ES-I3 (cell line): Measurements from ENCODE around the gene HNRNPA3.

ENCODE experiments used
- H3K36me3 ChIP-seq: 2 replicates; pipeline ENCODE4 v1.6.1; 2013; ENCODE audit warnings: mild to moderate bottlenecking, low read length, control low read depth, moderate library complexity; ENCODE audit not compliant: insufficient read depth
- H3K4me1 ChIP-seq: 2 replicates; pipeline ENCODE4 v1.6.1; 2013; ENCODE audit warnings: mild to moderate bottlenecking, control low read depth, low read length; ENCODE audit not compliant: insufficient read depth
- H3K9ac ChIP-seq: 2 replicates; pipeline ENCODE4 v1.6.1; 2013; ENCODE audit warnings: low read depth, mild to moderate bottlenecking, low read length, moderate library complexity
- H3K9me3 ChIP-seq: 2 replicates; pipeline ENCODE4 v1.6.1; 2013; ENCODE audit warnings: mild to moderate bottlenecking, low read length, moderate library complexity; ENCODE audit not compliant: control insufficient read depth, insufficient read depth

HNRNPA3 gene

DNA sequence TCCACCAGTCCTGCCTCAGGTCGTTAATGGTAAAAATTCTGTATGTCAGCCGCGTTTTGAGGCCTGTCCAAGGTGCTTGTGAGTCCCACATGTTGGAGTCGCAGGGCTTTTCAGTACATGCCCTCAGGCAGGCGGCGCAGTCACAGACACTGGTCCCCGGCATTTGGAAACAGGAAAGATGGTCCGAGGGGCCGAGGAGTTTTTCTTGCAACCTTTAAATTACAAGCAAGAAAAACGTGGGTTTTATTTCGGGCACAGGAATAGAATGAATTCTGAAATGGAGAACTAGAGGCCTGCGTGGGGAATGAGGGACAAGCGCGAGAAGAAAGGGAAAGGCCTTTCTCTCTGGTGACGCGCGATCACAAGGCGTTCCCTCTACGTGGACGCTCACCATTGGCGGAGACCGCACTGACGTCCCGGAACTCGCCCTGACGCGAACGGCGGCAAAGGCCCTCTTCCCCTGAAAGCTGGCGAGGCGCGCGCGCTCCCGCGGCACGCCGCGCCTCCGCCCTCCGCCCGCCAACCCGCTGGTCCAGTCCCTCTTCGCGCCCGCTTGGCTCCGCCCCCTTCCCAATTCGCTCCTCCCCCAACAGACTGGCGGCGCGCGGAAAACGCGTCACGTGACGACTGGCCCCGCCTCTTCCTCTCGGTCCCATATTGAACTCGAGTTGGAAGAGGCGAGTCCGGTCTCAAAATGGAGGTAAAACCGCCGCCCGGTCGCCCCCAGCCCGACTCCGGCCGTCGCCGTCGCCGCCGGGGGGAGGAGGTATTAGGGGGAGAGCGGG lies at the start of gene HNRNPA3:
TSS of gene HNRNPA3 (plus strand) at position 689 of the 785 bp plus-strand sequence. CDS start at position 695, 6 bp downstream.
- H3K9ac ChIP-seq: peak within 1 kb of the TSS; percentile 83
- peaks cover 7% of the 10 kb centered on the region; the same call in 1 of the 2 replicates for H3K4me1 ChIP-seq
- peaks cover 19% of the 10 kb centered on the region for H3K36me3 ChIP-seq
- no peaks in the 10 kb centered on the region for H3K9me3 ChIP-seq

DNA sequence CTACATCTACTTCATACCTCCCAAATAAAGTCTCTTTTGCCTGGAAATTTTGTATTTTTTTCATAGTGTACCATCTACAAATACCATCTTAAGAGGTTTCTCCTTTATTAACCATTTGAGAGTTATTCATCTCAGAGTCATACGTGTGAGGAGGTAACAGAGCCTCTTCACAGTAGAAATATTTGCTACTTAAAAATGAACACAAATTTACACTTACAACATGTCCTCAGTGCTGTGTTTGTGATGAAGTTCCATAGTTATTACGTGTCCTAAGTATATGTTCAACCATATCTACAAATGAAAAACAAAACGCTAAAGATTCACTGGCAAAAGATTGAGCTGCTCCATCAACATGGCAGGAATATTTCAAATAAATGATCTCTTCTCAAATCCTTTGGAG lies 48.5 kb upstream of the HNRNPA3 start:
- Histone ChIP-seq H3K36me3 (no peaks in the 10 kb centered on the region), H3K9me3 (no peaks in the 10 kb centered on the region), H3K4me1 (peaks cover 36% of the 10 kb centered on the region), H3K9ac (peak overlapping the region; percentile 49; the same call in 1 of the 2 replicates)

DNA sequence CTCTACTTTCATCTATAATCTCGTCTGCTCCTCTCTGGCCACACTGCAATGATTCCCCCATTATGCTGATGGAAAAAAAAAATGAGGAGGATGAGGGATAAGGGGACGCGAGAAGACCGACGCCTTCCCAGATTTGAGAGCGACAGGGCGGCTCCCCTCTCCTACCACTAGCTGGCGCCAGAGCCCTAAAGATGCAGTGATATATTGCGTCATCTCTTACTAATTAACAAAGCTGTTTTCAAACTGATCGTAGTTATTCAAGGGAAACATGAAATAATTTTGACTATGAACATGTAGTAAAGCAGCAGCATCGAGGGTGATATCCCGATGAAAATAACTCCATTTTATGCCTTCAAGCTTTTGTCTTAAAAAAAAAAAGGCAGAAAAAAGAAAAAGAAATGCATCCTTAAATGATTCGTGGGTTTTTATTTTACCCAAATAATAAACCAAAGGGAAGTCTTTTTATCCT lies 48.0 kb upstream of the HNRNPA3 start:
- Histone ChIP-seq H3K9ac (peak overlapping the region; percentile 49), H3K9me3 (no peaks in the 10 kb centered on the region), H3K4me1 (peaks cover 40% of the 10 kb centered on the region), H3K36me3 (no peaks in the 10 kb centered on the region)

DNA sequence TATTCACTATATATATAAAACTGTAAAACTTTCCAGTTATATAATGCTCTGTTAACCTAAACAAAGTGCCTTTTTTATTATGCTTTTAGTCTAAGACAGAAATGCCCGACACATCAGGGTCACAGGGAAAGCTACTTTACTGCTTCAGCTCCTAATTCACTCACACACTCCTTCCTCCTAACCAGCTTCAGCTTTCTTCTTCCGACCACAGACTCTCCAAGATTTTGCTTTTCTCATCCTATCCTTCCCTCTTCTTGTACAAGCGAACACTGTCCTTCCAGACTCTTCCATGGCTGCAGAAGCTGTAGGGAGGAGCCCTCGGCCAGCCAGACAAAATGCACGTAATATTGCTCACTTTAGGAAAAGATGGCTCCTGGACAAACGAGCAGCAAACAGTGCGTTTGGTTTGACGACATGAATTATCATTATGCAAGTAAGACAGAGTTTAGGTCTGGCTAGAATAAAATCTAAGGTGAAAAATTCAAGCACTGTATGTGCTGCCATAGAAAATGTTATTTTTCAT lies 47.5 kb upstream of the HNRNPA3 start:
- Histone ChIP-seq H3K4me1 (peaks cover 44% of the 10 kb centered on the region), H3K36me3 (no peaks in the 10 kb centered on the region), H3K9ac (peak overlapping the region; percentile 49), H3K9me3 (no peaks in the 10 kb centered on the region)

DNA sequence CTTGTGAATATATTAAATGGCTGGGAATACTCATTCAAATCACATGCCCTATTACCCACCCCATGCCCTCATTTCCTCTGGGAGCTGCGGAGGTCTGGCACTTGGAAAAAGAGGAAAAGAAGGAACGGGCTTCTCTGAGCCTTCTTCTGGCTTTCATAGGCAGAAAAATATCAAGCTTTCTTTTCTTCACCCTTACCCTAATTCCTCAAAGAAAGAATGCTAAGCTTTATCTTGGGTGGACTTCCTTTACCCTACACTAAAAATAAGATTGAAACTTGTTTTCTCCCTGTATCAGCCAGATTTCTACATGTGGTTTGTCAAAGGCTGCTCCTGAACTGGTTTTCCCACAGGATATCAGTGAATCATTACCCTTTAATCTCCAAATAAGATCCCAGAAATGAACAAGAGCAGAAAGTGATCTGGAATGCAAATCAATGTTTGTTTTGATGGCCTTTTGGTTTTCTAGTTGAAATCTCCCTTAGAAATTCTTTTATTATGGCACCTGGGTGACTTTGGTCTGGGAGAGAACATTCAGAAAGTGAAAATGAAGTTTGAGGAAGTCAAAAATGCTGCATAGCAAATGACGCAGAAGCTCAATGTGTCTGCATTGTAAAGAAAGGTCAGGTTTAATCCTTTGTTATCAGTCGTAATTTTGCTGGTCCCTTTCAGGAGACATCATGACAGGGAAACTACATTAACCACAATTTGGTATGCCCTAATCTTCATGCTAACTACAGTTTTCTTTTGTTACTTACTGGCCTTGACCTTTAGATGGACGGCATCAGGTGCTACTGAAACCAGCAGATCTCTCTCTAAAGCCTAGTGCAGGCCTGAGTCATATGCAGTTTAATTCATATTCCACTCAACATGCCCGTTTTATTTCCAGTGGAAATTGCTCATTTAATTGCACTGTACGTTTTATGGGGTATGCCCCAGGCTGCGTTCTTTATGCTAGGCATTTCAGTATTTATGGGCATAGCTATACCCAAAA lies 46.6 kb upstream of the HNRNPA3 start:
- Histone ChIP-seq H3K4me1 (peaks cover 53% of the 10 kb centered on the region), H3K36me3 (no peaks in the 10 kb centered on the region), H3K9me3 (no peaks in the 10 kb centered on the region), H3K9ac (no peak overlapping the region)

DNA sequence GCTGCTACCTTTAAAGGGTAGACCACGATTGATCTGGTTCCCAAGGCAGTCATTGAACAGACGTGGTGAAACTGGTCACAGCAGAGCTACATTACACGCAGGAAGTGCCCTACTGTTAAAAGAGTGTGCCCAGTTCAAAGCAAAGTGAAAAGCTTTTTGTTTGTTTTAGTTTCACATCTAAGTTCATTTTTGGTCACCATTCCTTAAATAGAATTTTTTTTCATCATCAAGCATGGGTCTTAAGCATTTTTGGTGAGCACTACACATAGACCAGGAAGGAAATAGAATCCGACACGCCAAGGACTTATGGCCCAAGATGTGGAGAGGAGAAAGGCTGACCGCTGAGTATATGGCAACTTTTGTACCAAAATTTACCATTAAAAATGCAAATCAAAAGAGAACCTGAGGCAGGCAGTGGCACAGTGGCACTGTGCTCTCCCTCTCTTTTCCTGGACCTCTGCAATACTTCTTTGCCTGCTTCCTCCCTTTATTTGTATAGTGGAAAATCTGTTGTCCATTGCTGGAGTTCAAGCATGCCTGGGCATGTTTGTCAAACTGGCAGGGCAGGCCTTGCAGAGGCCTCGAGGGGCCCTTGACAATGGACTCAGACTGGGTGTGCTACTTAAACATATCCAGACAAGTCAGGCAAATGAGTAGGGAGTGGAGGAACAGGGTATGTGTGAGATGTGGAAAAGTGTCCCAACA lies 42.6 kb upstream of the HNRNPA3 start:
- no peak overlapping the region for H3K9ac ChIP-seq
- H3K9me3 ChIP-seq: no peaks in the 10 kb centered on the region
- no peaks in the 10 kb centered on the region for H3K36me3 ChIP-seq
- peaks cover 69% of the 10 kb centered on the region for H3K4me1 ChIP-seq

DNA sequence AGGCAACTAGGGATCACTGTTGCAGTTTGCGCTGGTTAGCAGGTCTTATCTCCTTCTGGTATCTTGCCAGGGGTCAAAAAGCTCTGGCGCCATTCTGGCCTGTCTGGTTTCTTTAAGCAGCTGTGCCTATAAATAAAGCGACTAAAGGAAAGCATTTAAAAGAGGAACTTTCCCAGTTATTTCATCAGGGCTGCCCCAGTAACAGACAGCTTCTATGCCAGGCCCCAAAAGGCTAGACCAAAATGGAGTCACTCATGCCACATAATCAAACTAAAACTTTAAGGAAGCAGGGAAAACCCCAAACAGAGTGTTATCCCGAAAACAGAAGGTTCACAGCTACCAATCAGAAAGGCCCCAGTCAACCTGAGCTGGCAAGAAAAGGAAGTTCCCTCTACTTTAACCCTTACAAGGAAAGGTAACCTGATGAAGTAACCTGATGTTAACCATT lies 41.2 kb upstream of the HNRNPA3 start:
- Histone ChIP-seq H3K36me3 (no peaks in the 10 kb centered on the region), H3K9ac (no peak overlapping the region), H3K4me1 (peaks cover 63% of the 10 kb centered on the region), H3K9me3 (no peaks in the 10 kb centered on the region)

DNA sequence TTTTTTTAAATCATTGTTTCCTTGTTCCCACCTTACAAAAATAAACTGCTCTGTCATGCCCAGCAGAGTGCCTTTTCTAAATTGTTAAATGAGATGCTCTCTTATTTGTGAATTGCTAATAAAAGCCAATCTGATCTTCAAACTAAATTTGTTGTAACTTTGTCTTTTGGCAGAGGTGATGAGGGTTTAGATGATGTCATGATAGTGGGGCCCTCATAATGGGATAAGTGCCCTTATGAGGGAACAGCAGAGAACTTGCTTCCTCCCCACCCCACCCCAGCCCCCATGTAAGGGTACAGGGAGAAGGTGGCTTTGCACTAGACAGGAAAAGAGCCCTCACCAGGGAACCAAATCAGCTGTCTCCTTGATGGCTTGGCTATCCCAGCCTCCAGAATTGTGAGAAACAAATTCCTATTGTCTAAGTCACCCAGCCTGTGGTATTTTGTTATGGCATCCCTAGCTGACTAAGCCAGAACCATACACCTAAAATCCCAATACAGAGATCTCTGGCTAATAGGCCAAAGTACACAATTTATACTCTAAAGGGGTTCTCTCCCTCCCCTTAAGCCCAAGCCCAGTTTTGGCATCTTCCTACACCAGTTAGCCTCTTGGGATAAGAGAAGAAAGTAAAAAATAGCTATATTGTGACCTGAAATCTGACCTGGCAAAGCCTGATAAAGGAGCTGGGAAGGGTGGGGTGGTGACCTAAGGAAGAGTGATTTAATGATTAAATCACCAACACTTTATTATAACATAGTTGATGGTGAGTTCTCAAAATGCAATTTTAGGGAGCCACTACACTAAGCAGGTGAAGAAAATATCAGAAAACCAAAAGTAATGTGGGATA lies 40.3 kb upstream of the HNRNPA3 start:
- Histone ChIP-seq H3K9ac (no peak overlapping the region), H3K4me1 (peaks cover 60% of the 10 kb centered on the region), H3K9me3 (no peaks in the 10 kb centered on the region), H3K36me3 (no peaks in the 10 kb centered on the region)

DNA sequence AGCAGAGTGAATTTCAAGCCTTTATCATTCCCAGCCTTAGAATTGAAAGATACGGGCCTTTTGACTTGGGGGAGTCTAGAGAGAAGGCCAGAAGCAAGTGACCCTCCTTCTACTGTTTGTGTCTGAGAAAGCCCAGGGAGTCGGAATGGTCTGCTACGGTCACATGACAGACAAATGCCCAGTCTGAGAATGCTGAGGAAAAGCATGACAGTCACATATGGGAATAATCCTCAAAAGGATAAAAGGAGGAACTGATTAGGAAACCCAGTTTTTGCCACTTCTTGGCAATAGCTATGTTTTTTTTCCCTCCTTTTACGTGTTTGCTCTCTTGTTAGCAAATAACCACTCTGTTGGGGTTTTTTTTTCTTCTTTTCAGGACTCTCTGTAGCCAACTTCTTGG lies 38.1 kb upstream of the HNRNPA3 start:
- H3K9ac ChIP-seq: no peak overlapping the region
- H3K9me3 ChIP-seq: no peaks in the 10 kb centered on the region
- no peaks in the 10 kb centered on the region for H3K36me3 ChIP-seq
- peaks cover 50% of the 10 kb centered on the region for H3K4me1 ChIP-seq

DNA sequence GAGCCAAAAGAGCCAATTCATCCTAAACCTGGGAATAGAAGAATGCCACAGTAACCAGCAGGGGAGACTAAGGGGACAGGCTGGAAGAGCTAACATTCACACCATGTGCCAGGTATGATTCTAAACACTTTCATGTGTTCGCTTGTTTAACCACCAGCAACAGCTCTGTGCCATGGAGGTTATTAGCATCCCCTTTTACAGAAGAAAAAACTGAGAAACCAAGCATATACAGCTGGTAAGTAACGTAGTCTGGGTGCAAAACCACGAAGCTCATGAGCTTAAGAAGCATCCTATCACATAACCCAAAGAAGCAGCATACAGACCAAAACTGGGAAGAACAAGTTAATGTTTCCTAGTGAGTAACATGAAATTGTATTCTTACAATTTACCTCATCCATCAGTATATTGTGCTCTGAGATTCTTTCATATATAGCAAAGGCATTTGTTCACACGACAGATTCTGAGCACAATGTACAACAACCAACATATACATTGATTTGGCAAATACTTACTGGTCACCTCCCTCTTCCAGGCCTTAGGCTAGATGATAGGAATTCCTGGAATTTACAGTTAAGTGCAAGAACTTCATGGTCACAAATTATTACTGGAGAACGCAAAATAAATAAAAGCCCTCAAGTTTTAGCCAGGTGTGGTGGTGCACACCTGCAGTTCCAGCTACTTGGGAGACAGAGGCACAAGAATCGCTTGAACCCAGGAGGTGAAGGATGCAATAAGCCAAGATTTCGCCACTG lies 36.5 kb upstream of the HNRNPA3 start:
- Histone ChIP-seq H3K36me3 (no peaks in the 10 kb centered on the region), H3K9ac (no peak overlapping the region), H3K4me1 (peaks cover 38% of the 10 kb centered on the region), H3K9me3 (no peaks in the 10 kb centered on the region)

DNA sequence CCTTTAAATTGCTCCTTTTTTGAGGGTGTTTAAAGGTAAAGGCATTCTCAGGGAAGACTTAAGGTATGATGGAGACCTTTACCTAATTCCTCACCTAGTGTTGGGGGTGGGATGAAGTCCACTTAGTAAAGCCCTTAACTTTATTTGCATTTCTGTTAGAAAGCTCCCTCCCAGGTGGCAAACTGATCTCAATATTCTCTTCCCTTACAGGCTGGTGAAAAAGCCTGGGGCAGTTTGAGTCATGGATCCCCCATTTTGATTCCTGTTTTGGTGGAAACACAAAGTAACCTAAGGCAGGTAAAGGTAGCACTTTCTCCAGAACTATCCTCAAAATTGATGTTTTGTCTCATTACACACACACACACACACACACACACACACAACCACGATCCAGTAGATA lies 33.8 kb upstream of the HNRNPA3 start:
- peaks cover 22% of the 10 kb centered on the region for H3K4me1 ChIP-seq
- peak overlapping the region; percentile 15; the same call in 1 of the 2 replicates for H3K9ac ChIP-seq
- no peaks in the 10 kb centered on the region for H3K36me3 ChIP-seq
- no peaks in the 10 kb centered on the region for H3K9me3 ChIP-seq

DNA sequence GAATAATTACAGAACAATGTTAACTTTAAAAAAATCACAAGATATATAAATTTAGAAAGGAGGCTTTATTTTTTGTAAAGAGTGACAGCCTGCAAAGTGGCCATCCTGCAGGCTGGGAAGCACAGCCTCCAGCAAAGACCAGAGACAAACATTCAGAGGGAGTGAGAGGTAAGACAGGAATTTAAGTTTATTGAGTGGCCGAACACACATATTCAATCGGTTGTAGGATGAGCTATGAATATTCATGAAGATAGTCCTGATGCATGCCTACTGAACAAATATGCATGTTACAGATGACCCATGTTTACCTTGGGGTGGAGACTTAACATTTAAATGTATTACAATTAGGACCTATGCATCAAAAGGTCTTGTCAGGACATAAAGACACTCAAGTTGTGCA lies 33.4 kb upstream of the HNRNPA3 start:
- Histone ChIP-seq H3K9ac (peak overlapping the region; percentile 15; the same call in 1 of the 2 replicates), H3K4me1 (peaks cover 20% of the 10 kb centered on the region), H3K36me3 (no peaks in the 10 kb centered on the region), H3K9me3 (no peaks in the 10 kb centered on the region)
